GM10248 (cell line): Measurements from ENCODE around the gene CLDN34.

Source experiments
- CTCF ChIA-PET: fragments of 300-600 bp; sonication (Branson Sonifier 250); formaldehyde crosslinking; extraction: SDS; loops from one replicate; lab custom pipeline; 2021; ENCODE audit warnings: antibody characterized with exemption; lab: Yijun Ruan, JAX
- POLR2A ChIA-PET: fragments of 350-650 bp; sonication (Branson Sonifier 250); formaldehyde crosslinking; extraction: SDS; loops from one replicate; lab custom pipeline; 2020; ENCODE audit warnings: antibody characterized with exemption; lab: Yijun Ruan, JAX
- DNase-seq: peaks from one replicate; pipeline ENCODE4 v3.0.0; 2012; ENCODE audit errors: extremely low spot score
- TF ChIP-seq, protein P1 (sequence below): IDR thresholded peaks from 2 replicates; pipeline ENCODE4 v1.5.1; 2012; ENCODE audit warnings: mild to moderate bottlenecking, low read depth; ENCODE audit errors: extremely low read depth, missing control alignments, control extremely low read depth

The CLDN34 gene

DNA sequence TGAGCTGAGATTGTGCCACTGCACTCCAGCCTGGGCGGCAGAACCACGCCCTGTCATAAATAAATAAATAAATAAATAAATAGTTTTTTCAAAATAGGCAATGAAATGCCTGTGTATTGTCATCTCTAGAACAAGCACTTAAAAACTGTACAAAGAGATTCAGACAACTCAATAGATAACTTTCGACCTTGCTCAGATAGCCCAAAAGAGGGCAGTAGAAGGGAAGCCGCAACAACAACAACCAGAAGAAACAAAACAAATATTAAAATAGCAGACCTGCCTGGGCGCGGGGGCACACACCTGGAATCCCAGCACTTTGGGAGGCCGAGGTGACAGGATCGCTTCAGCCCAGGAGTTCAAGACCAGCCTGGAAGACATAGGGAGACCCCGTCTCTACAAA lies 9.4 kb upstream of the CLDN34 start:
- CTCF ChIA-PET: no interaction called here
- TF ChIP-seq, protein P1, sequence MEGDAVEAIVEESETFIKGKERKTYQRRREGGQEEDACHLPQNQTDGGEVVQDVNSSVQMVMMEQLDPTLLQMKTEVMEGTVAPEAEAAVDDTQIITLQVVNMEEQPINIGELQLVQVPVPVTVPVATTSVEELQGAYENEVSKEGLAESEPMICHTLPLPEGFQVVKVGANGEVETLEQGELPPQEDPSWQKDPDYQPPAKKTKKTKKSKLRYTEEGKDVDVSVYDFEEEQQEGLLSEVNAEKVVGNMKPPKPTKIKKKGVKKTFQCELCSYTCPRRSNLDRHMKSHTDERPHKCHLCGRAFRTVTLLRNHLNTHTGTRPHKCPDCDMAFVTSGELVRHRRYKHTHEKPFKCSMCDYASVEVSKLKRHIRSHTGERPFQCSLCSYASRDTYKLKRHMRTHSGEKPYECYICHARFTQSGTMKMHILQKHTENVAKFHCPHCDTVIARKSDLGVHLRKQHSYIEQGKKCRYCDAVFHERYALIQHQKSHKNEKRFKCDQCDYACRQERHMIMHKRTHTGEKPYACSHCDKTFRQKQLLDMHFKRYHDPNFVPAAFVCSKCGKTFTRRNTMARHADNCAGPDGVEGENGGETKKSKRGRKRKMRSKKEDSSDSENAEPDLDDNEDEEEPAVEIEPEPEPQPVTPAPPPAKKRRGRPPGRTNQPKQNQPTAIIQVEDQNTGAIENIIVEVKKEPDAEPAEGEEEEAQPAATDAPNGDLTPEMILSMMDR: no peak
- DNase-seq: no peak
- POLR2A ChIA-PET: no interaction called here

DNA sequence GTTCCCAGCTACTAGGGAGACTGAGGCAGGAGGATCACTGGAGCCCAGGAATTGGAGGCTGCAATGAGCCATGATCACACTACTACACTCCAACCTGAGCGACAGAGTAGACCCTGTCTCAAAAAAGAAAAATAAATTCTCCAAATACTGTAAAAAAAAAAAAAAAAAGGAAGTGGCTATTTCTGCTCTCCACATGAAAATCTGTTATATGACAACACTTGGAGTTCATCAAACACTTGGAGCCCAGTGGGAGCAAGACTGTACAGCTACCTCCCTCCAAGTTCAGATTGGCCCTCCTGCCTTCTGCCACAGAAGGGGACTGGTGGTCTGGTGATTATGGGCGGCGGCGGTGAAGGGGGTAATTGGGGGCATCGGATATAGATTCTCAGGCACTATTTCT lies 9.0 kb upstream of the CLDN34 start:
- TF ChIP-seq, protein P1: no peak
- CTCF ChIA-PET: no interaction called here
- POLR2A ChIA-PET: no interaction called here
- no peak for DNase-seq

DNA sequence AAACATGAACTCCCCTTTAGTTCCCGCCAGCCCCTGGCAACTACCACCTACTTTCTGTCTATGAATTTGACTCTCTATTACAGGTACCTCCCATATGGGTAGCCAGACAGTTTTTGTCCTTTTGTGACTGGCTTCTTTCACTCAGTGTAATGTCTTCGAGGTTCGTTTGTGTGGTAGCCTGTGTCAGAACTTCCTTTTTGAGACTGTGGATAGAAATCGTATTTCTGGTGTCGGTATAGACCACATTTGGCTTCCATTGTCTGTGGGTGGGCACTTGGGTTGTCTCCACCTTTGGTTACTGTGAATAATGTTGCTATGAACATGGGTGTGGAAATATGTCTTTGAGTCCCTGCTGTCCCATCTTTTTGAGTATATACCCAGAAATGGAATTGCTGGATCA lies 5.4 kb upstream of the CLDN34 start:
- no peak for DNase-seq
- TF ChIP-seq, protein P1: no peak
- CTCF ChIA-PET: no interaction called here
- POLR2A ChIA-PET: no interaction called here

DNA sequence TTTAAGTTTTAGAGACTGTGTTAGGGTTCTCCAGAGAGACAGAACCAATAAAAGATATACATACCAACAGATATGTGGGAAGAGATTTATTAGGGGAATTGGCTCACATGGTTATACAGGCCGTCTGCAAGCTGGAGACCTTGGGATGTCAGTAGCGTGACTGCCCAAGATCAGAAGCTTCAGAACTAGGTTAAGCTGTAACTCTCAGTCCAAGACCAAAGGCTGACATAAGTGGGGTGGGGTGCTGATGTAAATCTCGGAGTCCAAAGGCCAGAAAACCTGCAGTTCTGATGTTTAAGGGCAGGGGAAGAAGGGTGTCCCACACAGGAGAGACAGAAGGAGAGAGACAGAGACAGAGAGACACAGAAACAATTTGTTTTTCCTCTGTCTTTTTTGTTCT lies 10.5 kb downstream of the CLDN34 start:
- POLR2A ChIA-PET: no interaction called here
- CTCF ChIA-PET: interaction anchor here (1.4 to 2.1 kb wide), 2 partner anchors 141 to 143 kb away, joined by 3 to 15 read pairs; no protein-coding TSS in a partner anchor
- TF ChIP-seq, protein P1: no peak
- no peak for DNase-seq

DNA sequence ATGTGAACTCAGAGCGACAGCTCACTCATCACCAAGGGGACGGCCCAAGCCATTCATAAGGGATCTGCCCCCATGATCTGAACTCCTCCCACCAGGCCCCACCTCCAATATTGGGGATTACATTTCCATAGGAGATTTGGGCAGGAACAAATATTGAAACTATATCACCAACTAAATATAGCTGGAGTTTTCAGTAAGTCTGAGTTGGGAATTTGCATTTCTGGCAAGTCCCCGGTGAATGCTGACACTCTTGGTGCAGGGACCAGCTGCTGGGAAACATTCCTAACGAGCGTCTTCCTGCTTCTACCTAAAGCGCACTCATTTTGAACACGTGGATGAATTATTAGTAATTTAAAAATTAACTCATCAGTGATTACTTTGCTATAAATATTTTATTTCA lies 13.2 kb downstream of the CLDN34 start:
- no peak for DNase-seq
- CTCF ChIA-PET: interaction anchor here (0.9 to 4.5 kb wide), 2 partner anchors 139 to 155 kb away, joined by 3 to 35 read pairs; no protein-coding TSS in a partner anchor
- POLR2A ChIA-PET: no interaction called here
- TF ChIP-seq, protein P1: no peak

DNA sequence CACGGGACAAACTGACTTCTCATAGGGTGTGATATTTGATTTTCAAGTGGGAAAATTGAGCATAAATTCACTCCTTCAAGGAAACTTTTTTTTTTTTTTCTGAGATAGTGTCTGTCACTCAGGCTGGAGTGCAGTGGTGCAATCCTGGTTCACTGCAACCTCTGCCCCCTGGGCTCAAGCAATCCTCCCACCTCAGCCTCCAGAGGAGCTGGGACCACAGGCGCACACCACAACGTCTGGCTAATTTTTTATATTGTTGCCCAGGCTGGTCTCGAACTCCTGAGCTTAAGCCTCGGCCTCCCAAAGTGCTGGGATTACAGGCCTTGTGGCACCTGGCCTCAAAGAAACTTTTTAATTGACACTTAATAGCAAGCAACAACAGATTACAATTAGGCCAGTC lies 13.8 kb downstream of the CLDN34 start:
- POLR2A ChIA-PET: no interaction called here
- no peak for DNase-seq
- CTCF ChIA-PET: interaction anchor here (4.5 kb wide), 1 partner anchor 138 kb away, joined by 35 read pairs; no protein-coding TSS in a partner anchor
- TF ChIP-seq, protein P1: no peak
